Measurements from ENCODE around the gene GNG12.
"Not testable (repeated sequence)": the region's sequence is repeated elsewhere in the genome, so short reads cannot be mapped to it uniquely, and the experiment has no call there.

Gene GNG12

GRCh38 chr1:67733681-67734322 is 99.5 kb downstream of the GNG12 start:
- DNase-seq (ENCODE audit: low read depth in 2 of 2): no peak

- DNase-seq (ENCODE audit: low read depth in 2 of 2): no peak
Observed at GRCh38 chr1:67732750-67733151, 100.5 kb downstream of the GNG12 start.

DNA sequence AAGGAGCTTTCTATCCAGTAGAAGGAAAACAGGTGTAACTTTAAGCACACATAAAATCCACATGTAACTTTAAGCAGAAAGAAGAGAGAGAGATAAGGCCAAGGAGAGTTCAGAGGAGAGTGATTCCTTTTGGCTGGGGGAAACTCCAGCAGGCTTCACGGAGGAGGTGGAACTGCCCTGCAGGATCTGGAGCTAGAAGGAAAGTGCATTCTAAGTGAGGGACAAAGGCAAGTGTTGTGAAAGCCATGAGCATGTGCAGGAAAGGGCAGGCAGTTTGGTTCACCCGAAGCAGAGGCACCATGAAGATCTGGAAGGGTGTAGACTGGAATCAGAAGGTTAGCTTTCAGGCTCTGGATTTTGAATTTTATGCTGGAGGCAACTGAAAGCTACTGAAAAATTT is 101.9 kb downstream of the GNG12 start:
- DNase-seq (ENCODE audit: low read depth in 2 of 2): no peak

GRCh38 chr1:67730312-67730711 is 103.0 kb downstream of the GNG12 start:
- not testable (repeated sequence) for DNase-seq (ENCODE audit: low read depth in 2 of 2)

DNA sequence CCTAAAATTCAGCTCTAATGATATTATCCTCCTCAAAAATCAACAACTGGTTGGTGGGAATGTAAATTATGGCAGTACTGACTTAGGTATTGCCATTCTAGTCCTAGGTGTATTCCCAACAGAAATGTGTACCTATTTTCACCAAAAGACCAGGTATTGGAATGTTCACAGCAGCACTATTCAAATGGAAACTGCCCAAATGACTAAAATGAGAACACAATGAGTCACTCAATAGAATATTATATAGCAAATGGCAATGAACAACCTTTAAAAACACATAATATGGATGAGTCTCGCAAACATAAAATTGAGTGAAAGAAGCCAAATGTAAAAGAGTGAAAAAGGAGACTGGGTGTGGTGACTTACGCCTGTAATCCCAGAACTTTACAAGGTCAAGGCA is 103.4 kb downstream of the GNG12 start:
- no peak for DNase-seq (ENCODE audit: low read depth in 2 of 2)

DNA sequence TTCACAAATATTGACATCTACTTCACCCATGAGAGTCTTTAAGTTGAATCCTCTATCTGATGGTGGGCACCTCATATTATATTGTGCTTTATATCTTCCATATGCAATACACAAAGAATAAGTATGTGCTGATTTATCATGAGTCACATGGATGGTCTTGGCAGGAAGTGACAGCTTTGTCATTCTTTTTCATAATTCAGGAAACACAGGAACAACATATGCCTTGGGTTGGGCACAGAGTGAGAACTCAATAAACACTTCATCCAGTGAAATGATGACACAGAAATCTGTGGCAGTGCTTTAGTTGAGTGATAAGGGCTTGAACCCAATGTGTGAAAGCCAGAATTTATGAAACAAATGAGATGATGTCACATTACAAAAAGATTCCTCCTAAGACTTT is 107.0 kb downstream of the GNG12 start:
- DNase-seq (ENCODE audit: low read depth in 2 of 2): no peak

DNA sequence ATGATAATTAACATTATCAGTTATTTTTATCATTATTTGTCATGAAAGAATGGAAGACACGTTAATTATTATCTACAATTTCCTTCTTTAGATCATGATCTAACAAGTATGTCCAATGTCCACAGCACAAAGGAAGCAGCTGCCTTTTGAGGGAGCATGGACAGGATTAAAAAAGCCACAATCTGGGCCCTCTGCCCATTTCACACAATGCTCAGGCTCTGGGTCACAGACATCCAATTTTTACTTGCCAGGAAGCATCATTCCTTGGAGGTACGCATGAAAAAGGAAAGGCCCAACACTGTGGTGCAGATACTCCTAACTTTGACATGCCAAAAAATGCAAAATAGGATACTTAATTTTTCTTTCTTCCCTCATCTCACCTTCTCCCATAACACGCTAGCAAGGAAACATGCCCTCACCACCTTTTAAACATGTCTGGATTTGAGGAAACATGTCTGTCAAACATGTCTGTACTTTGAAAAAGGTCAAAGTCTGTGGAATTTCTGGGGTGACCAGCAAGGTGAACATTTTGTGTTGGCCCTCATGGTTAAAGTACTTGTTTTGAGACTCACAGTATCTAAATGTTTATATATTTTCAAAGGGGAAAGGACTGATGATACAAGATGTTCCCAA is 108.2 kb downstream of the GNG12 start:
- no peak for DNase-seq (ENCODE audit: low read depth in 2 of 2)

- DNase-seq (ENCODE audit: low read depth in 2 of 2): no peak
Observed at GRCh38 chr1:67723620-67724019, 109.6 kb downstream of the GNG12 start.

GRCh38 chr1:67723126-67723525 is 110.1 kb downstream of the GNG12 start:
- DNase-seq (ENCODE audit: low read depth in 2 of 2): no peak

- DNase-seq (ENCODE audit: low read depth in 2 of 2): no peak
Observed at GRCh38 chr1:67722292-67722944, 110.8 kb downstream of the GNG12 start.

- DNase-seq (ENCODE audit: low read depth in 2 of 2): no peak
Observed at GRCh38 chr1:67721650-67722291, 111.5 kb downstream of the GNG12 start.

DNA sequence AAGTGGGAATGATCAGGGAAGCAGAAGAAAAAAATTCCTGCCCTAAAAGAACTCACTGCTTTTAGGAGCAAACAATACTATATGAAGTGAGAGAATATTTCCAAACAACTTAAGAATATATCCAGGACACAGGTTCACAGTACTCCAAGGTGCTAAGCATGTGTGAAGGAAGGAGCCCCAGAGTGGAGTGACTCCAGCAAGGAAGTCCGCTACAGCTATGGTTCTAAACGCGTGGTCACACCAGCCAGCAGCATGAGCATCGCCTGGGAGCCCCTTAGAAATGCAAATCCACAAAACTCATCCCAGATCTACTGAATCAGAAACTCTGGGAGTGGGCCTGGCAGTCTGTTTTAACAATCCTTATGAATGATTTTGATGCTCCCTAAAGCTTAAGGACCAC is 112.2 kb downstream of the GNG12 start:
- no peak for DNase-seq (ENCODE audit: low read depth in 2 of 2)

GRCh38 chr1:67719329-67720196 is 113.7 kb downstream of the GNG12 start:
- no peak for DNase-seq (ENCODE audit: low read depth in 2 of 2)

DNA sequence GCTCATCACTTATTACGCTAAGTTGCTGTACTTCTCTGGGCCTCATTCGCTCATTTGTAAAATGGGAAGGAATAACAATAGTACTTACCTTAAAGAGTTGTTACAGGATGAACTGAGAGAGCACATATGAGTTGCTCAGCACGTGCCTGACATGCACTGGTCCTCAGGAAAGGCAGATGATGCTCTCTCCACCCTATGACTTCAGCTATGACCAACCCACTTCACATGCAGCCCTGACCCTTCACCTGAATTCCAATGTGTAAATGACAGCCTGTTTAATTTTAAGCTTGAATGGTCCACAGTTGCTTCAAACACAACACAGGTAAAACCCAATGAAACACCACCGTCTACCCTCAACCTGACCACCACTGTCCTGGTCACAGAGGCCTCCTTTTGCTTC is 115.4 kb downstream of the GNG12 start:
- no peak for DNase-seq (ENCODE audit: low read depth in 2 of 2)

DNA sequence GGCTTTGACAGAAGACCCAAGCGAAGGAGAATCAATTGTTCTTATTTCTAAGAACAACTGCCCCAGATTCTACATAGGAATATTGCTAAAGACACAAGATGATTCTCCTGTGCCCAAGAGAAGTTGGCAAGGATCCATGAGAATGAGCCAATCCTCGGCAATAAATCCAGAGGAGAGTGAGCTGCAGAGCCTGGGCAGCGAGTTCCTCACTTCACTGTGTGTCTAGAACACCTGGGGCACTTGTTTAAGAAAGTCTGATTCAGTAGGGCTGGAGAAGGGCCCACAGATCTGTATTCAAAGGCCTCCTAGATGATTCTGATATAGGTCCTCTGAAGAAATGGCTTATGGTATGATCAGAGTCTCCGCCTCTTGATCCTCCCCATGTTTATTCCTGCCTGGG is 116.5 kb downstream of the GNG12 start:
- no peak for DNase-seq (ENCODE audit: low read depth in 2 of 2)

DNA sequence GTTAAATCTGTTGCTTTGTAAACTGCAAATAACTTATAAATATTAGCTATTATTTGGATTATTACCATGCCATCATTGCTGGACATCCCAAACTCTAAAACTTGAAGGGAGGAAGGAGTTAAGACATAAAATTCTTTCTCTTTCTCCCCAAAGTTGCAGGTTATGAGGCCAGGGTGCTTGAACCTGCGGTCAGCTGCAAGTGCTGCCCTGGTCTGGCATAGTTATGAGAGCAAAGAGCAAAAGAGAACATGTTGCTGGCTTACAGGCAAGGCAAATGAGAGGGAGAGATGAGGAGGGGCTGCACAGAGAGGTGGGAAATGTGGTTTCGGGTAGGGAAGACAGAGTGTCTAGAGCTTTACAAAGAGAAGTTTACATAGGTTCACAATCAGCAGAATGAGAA is 117.4 kb downstream of the GNG12 start:
- no peak for DNase-seq (ENCODE audit: low read depth in 2 of 2)

GRCh38 chr1:67713057-67713846 is 120.0 kb downstream of the GNG12 start:
- DNase-seq (ENCODE audit: low read depth in 2 of 2): no peak

GRCh38 chr1:67711855-67712212 is 121.4 kb downstream of the GNG12 start:
- no peak for DNase-seq (ENCODE audit: low read depth in 2 of 2)

DNA sequence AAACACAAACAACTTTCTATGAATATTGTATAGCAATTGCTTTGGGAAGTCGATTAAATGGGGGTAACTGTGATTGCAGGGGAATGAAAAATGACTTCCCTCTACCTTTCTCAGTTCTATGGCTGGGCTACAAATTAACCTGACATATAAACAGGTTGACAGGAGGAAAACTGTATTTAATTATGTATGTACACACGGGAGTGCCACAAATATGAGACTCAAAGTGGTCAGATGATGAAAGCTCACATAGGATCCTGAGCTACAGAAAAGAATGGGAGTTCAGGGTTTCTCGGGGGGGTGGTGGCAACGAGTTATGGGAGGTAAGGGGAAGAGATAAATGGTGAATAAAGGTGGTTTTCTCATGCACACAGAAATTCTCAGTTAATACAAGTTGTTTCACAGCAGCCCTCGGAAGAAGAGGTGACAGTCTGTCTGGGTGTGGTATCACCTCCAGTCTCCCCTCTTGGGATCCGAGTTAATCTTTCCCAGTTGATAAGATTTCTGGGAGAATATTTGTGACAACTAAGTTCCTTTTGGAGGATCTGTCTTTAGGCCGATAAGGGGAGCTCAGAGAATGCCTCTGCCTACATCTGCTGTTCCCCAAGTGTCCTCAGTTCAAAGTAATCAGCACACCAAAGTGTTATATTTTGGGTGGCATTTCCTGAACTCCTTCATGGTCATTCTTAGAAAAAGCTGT is 122.0 kb downstream of the GNG12 start:
- DNase-seq (ENCODE audit: low read depth in 2 of 2): no peak

GRCh38 chr1:67710417-67710816 is 122.8 kb downstream of the GNG12 start:
- no peak for DNase-seq (ENCODE audit: low read depth in 2 of 2)

DNA sequence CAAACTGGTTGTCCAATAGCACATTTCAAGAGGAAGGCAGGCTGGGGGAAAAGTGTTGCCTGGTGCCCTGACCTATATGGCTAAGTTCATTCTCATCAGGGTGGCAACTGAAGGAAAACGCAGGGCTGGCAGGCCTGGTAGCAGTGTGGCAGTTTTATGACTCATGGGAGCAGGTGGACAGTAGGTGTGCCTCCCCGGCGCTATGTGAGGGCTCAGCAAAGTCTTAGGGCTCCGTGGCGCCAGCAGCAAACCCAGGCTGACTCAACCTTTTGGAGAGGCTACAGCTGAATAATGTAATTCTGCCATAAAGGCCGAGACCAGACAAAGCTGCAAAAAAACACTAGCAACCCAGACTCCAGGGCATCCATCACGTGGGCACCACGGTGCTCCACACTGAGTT is 124.7 kb downstream of the GNG12 start:
- DNase-seq (ENCODE audit: low read depth in 2 of 2): no peak
